Fibroblast of upper back skin (primary cell): ENCODE measurements around the gene LIN28A.
"Not testable (repeated sequence)": the region's sequence is repeated elsewhere in the genome, so short reads cannot be mapped to it uniquely, and the experiment has no call there.

ENCODE experiments used
- DNase-seq: peaks from one replicate; pipeline ENCODE4 v3.0.0-alpha.2; 2013

LIN28A gene

GRCh38 chr1:26410706-26411623 is at the start of gene LIN28A:
Gene LIN28A, plus strand, starts transcription at chr1:26410817. Its CDS starts 75 bp downstream, at chr1:26410892.
- DNase-seq = no peak

- DNase-seq = no peak
Observed at GRCh38 chr1:26361605-26362122, 49.0 kb upstream of the LIN28A start.

GRCh38 chr1:26362331-26362730 is 48.3 kb upstream of the LIN28A start:
- no peak for DNase-seq

- peak; percentile 67 for DNase-seq
Observed at GRCh38 chr1:26363549-26364448, 46.8 kb upstream of the LIN28A start.

GRCh38 chr1:26364956-26365355 is 45.7 kb upstream of the LIN28A start:
- DNase-seq = no peak

- DNase-seq = no peak
Observed at GRCh38 chr1:26367441-26367840, 43.2 kb upstream of the LIN28A start.

GRCh38 chr1:26368006-26368405 is 42.6 kb upstream of the LIN28A start:
- DNase-seq = no peak

GRCh38 chr1:26368486-26368885 is 42.1 kb upstream of the LIN28A start:
- no peak for DNase-seq

GRCh38 chr1:26370591-26371382 is 39.8 kb upstream of the LIN28A start:
- DNase-seq = no peak

- DNase-seq = no peak
Observed at GRCh38 chr1:26372039-26372438, 38.6 kb upstream of the LIN28A start.

GRCh38 chr1:26372611-26373010 is 38.0 kb upstream of the LIN28A start, which contains the start of gene ZNF683:
Gene ZNF683, minus strand, starts transcription at chr1:26372750. Its CDS starts 4,179 bp downstream, at chr1:26368571.
- DNase-seq = not testable (repeated sequence)

GRCh38 chr1:26373281-26373680 is 37.3 kb upstream of the LIN28A start:
- no peak for DNase-seq

GRCh38 chr1:26373789-26374188 is 36.8 kb upstream of the LIN28A start:
- DNase-seq = peak; percentile 12

- peak; percentile 18 for DNase-seq
Observed at GRCh38 chr1:26374361-26374760, 36.3 kb upstream of the LIN28A start.

- peak; percentile 21 for DNase-seq
Observed at GRCh38 chr1:26375081-26375480, 35.5 kb upstream of the LIN28A start.

GRCh38 chr1:26376050-26376449 is 34.6 kb upstream of the LIN28A start:
- DNase-seq = no peak

GRCh38 chr1:26378088-26378878 is 32.3 kb upstream of the LIN28A start:
- peak; percentile 99 for DNase-seq

GRCh38 chr1:26378879-26379251 is 31.8 kb upstream of the LIN28A start:
- DNase-seq = no peak

GRCh38 chr1:26384076-26384475 is 26.5 kb upstream of the LIN28A start:
- no peak for DNase-seq

GRCh38 chr1:26385063-26385462 is 25.6 kb upstream of the LIN28A start:
- DNase-seq = not testable (repeated sequence)

- DNase-seq = peak; percentile 18
Observed at GRCh38 chr1:26387447-26387846, 23.2 kb upstream of the LIN28A start.
